HepG2 (cell line): Measurements from ENCODE around the gene MOCS1. TPM values are rescaled to one million over a fixed set of nuclear protein-coding genes. Genes with fewer than 3 reads are reported as not detected.
A peak's percentile ranks its signal among the peaks of the same experiment; 100 is the strongest.

Experiments used
- ADNP ChIP-seq: sonication (generic); formaldehyde crosslinking; IDR thresholded peaks from 2 replicates; pipeline ENCODE4 v1.4.0; 2020; ENCODE audit warnings: missing genetic modification reagents
- GLI4 ChIP-seq: sonication (generic); formaldehyde crosslinking; IDR thresholded peaks from 2 replicates; pipeline ENCODE4 v1.5.1; 2020; ENCODE audit warnings: missing genetic modification reagents, mild to moderate bottlenecking, moderate library complexity, borderline replicate concordance
- HIVEP1 ChIP-seq: sonication (generic); formaldehyde crosslinking; IDR thresholded peaks from 2 replicates; pipeline ENCODE4 v1.4.0; 2020; ENCODE audit warnings: mild to moderate bottlenecking, missing genetic modification reagents
- HNF4A ChIP-seq: sonication (generic); formaldehyde crosslinking; IDR thresholded peaks from 2 replicates; pipeline ENCODE4 v1.4.0; 2020; ENCODE audit warnings: missing genetic modification reagents
- MTA1 ChIP-seq: sonication (generic); formaldehyde crosslinking; IDR thresholded peaks from 2 replicates; pipeline ENCODE4 v1.4.0; 2020; ENCODE audit warnings: missing genetic modification reagents, mild to moderate bottlenecking, borderline replicate concordance
- PTBP1 ChIP-seq: fragments of 200-400 bp; formaldehyde crosslinking; IDR thresholded peaks from 2 replicates; pipeline ENCODE4 v1.6.1; 2018; ENCODE audit warnings: low read length, low read depth; ENCODE audit not compliant: poor library complexity, severe bottlenecking
- TOE1 ChIP-seq: sonication (generic); formaldehyde crosslinking; IDR thresholded peaks from 2 replicates; pipeline ENCODE4 v1.4.0; 2020; ENCODE audit warnings: mild to moderate bottlenecking, missing genetic modification reagents
- ZNF326 ChIP-seq: sonication (generic); formaldehyde crosslinking; IDR thresholded peaks from 2 replicates; pipeline ENCODE4 v1.4.0; 2020; ENCODE audit warnings: missing genetic modification reagents, borderline replicate concordance
- ZNF329 ChIP-seq: sonication (generic); formaldehyde crosslinking; IDR thresholded peaks from 2 replicates; pipeline ENCODE4 v1.9.0; 2021; ENCODE audit warnings: low read depth, mild to moderate bottlenecking, missing genetic modification reagents
- ZNF569 ChIP-seq: sonication (generic); formaldehyde crosslinking; IDR thresholded peaks from 2 replicates; pipeline ENCODE4 v1.5.0; 2020; ENCODE audit warnings: mild to moderate bottlenecking, missing genetic modification reagents, moderate library complexity, borderline replicate concordance
- ZNF660 ChIP-seq: sonication (generic); formaldehyde crosslinking; IDR thresholded peaks from 2 replicates; pipeline ENCODE4 v1.5.1; 2020; ENCODE audit warnings: mild to moderate bottlenecking, low read depth, missing genetic modification reagents, borderline replicate concordance
- ZNF737 ChIP-seq: sonication (generic); formaldehyde crosslinking; IDR thresholded peaks from 2 replicates; pipeline ENCODE4 v1.5.0; 2020; ENCODE audit warnings: missing genetic modification reagents, mild to moderate bottlenecking, borderline replicate concordance
- polyA plus RNA-seq, 8 experiments: library from polyadenylated mRNA; depleted of rRNA in 3 of 8; stranded (reverse) in 7 of 8; unstranded in 1 of 8; fragments of >200 nt; fragmentation: Illumina TruSeq in 4 of 8; extraction: Trizol in 4 of 8; gene quantifications; 2 replicates each; pipeline versions ENCODE4 v1.2.1 to v1.2.3, GENCODE V29; 2011 to 2016; ENCODE audit warnings: low read depth in 4 of 8, missing spikeins in 1 of 8, mixed read lengths in 1 of 8; ENCODE audit not compliant: insufficient read depth in 1 of 8
- total RNA-seq, 5 experiments: library from RNA; depleted of rRNA; stranded (reverse); fragments of >200 nt; fragmentation: Illumina TruSeq; extraction: Trizol; gene quantifications; 2 replicates each; pipeline ENCODE4 v1.2.3, GENCODE V29; 2016; ENCODE audit warnings: low read depth in 1 of 5
- TF ChIP-seq, protein P1 (sequence below): sonication (generic); formaldehyde crosslinking; IDR thresholded peaks from 2 replicates; pipeline ENCODE4 v1.4.0; 2020; ENCODE audit warnings: mild to moderate bottlenecking, low read depth, missing genetic modification reagents
- TF ChIP-seq, protein P2 (sequence below): IDR thresholded peaks from 2 replicates; pipeline ENCODE4 v1.6.1; 2018; ENCODE audit warnings: missing genetic modification reagents
- TF ChIP-seq, protein P3 (sequence below): sonication (generic); formaldehyde crosslinking; IDR thresholded peaks from 2 replicates; pipeline ENCODE4 v1.4.0; 2020; ENCODE audit warnings: missing genetic modification reagents, borderline replicate concordance
- TF ChIP-seq, protein P4 (sequence below): sonication (generic); formaldehyde crosslinking; IDR thresholded peaks from 2 replicates; pipeline ENCODE4 v1.5.0; 2020; ENCODE audit warnings: mild to moderate bottlenecking, missing genetic modification reagents, borderline replicate concordance
- TF ChIP-seq, protein P5 (sequence below): sonication (generic); formaldehyde crosslinking; IDR thresholded peaks from 2 replicates; pipeline ENCODE4 v1.8.0; 2022; ENCODE audit warnings: low read depth, missing genetic modification reagents
- TF ChIP-seq, protein P6 (sequence below): IDR thresholded peaks from 2 replicates; pipeline ENCODE4 v1.4.0; 2020; ENCODE audit warnings: mild to moderate bottlenecking, missing genetic modification reagents

Gene MOCS1
- total and polyA plus RNA-seq, 2 of the 13 experiments (the other 11 are each of a cell fraction or from before 2014, with no cell fraction given), result 5.3 to 11.7 TPM

DNA sequence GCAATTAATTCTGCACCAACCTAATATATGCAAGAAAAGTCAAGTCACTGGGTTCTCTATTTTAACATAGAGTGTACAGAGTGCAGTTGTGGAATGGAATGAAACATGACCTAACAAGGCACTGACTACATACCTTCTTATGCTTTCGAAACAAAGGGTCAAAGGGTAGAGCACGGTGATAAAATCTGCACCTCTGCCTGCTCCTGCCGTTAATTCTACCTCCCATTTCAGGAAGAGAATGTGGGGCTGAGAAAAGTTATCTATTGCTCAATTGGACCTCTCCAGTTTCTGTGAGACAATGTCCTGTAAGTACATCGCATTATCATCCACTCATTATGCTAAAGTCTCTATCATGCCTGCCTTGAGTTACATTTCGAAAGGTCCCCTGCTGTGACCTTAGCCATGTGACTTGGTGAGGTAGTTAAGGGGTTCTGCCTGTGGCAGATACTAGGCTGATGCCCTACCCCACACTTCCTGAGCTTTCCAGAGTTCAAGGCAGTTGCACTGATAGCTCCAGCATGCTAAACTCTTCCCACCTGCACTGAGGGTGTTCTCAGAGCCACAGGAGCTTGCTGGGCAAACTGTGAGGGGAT is 14.0 kb upstream of the MOCS1 start (continued):
- TF ChIP-seq, protein P1, sequence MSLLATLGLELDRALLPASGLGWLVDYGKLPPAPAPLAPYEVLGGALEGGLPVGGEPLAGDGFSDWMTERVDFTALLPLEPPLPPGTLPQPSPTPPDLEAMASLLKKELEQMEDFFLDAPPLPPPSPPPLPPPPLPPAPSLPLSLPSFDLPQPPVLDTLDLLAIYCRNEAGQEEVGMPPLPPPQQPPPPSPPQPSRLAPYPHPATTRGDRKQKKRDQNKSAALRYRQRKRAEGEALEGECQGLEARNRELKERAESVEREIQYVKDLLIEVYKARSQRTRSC, result no peak
- TF ChIP-seq, protein P2, sequence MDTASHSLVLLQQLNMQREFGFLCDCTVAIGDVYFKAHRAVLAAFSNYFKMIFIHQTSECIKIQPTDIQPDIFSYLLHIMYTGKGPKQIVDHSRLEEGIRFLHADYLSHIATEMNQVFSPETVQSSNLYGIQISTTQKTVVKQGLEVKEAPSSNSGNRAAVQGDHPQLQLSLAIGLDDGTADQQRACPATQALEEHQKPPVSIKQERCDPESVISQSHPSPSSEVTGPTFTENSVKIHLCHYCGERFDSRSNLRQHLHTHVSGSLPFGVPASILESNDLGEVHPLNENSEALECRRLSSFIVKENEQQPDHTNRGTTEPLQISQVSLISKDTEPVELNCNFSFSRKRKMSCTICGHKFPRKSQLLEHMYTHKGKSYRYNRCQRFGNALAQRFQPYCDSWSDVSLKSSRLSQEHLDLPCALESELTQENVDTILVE (CRISPR knock-in tag), result no peak
- TF ChIP-seq, protein P3, sequence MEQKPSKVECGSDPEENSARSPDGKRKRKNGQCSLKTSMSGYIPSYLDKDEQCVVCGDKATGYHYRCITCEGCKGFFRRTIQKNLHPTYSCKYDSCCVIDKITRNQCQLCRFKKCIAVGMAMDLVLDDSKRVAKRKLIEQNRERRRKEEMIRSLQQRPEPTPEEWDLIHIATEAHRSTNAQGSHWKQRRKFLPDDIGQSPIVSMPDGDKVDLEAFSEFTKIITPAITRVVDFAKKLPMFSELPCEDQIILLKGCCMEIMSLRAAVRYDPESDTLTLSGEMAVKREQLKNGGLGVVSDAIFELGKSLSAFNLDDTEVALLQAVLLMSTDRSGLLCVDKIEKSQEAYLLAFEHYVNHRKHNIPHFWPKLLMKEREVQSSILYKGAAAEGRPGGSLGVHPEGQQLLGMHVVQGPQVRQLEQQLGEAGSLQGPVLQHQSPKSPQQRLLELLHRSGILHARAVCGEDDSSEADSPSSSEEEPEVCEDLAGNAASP (CRISPR knock-in tag), result no peak
- no peak for TF ChIP-seq ZNF737
- TF ChIP-seq, protein P4, sequence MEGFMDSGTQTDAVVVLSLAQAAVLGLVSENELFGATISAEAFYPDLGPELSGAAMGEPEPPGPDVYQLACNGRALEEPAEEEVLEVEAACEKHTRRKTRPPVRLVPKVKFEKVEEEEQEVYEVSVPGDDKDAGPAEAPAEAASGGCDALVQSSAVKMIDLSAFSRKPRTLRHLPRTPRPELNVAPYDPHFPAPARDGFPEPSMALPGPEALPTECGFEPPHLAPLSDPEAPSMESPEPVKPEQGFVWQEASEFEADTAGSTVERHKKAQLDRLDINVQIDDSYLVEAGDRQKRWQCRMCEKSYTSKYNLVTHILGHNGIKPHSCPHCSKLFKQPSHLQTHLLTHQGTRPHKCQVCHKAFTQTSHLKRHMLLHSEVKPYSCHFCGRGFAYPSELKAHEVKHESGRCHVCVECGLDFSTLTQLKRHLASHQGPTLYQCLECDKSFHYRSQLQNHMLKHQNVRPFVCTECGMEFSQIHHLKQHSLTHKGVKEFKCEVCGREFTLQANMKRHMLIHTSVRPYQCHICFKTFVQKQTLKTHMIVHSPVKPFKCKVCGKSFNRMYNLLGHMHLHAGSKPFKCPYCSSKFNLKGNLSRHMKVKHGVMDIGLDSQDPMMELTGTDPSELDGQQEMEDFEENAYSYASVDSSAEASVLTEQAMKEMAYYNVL (CRISPR knock-in tag), result peak; percentile 60; the same call in 1 of the 2 replicates
- TF ChIP-seq HNF4A (CRISPR knock-in tag), result peak; percentile 65
- TF ChIP-seq, protein P5, sequence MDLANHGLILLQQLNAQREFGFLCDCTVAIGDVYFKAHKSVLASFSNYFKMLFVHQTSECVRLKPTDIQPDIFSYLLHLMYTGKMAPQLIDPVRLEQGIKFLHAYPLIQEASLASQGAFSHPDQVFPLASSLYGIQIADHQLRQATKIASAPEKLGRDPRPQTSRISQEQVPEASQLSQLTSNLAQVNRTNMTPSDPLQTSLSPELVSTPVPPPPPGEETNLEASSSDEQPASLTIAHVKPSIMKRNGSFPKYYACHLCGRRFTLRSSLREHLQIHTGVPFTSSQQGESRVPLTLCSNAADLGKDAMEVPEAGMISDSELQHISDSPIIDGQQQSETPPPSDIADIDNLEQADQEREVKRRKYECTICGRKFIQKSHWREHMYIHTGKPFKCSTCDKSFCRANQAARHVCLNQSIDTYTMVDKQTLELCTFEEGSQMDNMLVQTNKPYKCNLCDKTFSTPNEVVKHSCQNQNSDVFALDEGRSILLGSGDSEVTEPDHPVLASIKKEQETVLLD (CRISPR knock-in tag), result no peak
- TF ChIP-seq ADNP, result no peak
- no peak for TF ChIP-seq ZNF326 (CRISPR knock-in tag)
- no peak for TF ChIP-seq ZNF569 (CRISPR knock-in tag)
- TF ChIP-seq TOE1, result no peak
- TF ChIP-seq ZNF329 (CRISPR knock-in tag), result no peak
- TF ChIP-seq GLI4, result no peak
- TF ChIP-seq PTBP1, result no peak
- no peak for TF ChIP-seq ZNF660 (CRISPR knock-in tag)
- TF ChIP-seq MTA1 (CRISPR knock-in tag), result no peak
- no peak for TF ChIP-seq HIVEP1 (CRISPR knock-in tag)
- TF ChIP-seq, protein P6, sequence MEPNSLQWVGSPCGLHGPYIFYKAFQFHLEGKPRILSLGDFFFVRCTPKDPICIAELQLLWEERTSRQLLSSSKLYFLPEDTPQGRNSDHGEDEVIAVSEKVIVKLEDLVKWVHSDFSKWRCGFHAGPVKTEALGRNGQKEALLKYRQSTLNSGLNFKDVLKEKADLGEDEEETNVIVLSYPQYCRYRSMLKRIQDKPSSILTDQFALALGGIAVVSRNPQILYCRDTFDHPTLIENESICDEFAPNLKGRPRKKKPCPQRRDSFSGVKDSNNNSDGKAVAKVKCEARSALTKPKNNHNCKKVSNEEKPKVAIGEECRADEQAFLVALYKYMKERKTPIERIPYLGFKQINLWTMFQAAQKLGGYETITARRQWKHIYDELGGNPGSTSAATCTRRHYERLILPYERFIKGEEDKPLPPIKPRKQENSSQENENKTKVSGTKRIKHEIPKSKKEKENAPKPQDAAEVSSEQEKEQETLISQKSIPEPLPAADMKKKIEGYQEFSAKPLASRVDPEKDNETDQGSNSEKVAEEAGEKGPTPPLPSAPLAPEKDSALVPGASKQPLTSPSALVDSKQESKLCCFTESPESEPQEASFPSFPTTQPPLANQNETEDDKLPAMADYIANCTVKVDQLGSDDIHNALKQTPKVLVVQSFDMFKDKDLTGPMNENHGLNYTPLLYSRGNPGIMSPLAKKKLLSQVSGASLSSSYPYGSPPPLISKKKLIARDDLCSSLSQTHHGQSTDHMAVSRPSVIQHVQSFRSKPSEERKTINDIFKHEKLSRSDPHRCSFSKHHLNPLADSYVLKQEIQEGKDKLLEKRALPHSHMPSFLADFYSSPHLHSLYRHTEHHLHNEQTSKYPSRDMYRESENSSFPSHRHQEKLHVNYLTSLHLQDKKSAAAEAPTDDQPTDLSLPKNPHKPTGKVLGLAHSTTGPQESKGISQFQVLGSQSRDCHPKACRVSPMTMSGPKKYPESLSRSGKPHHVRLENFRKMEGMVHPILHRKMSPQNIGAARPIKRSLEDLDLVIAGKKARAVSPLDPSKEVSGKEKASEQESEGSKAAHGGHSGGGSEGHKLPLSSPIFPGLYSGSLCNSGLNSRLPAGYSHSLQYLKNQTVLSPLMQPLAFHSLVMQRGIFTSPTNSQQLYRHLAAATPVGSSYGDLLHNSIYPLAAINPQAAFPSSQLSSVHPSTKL, result peak; percentile 19; the same call in 1 of the 2 replicates
